H1 (cell line): ENCODE results near the gene TEX35. TPM values are rescaled to one million over a fixed set of nuclear protein-coding genes. Genes with fewer than 3 reads are reported as not detected.

Experiments
- CTCF ChIA-PET: fragments of 300-600 bp; sonication (Branson Sonifier 250); formaldehyde crosslinking; loops from one replicate; lab custom pipeline; 2021; ENCODE audit not compliant: partially characterized antibody; lab: Charles Lee
- POLR2A ChIA-PET: fragments of 300-600 bp; sonication (Branson Sonifier 250); formaldehyde crosslinking; loops from one replicate; lab custom pipeline; 2021; ENCODE audit warnings: inconsistent platforms; ENCODE audit not compliant: partially characterized antibody; lab: Charles Lee
- DNase-seq, 2 experiments: peaks; one replicate each; pipeline versions ENCODE4 v3.0.0 to v3.0.0-alpha.2; 2010 to 2022; ENCODE audit warnings: low spot score in 2 of 2, low read depth in 1 of 2, mixed read lengths in 1 of 2
- FAIRE-seq: peaks from 2 replicates; lab custom pipeline; 2011; peaks lifted over from hg19 to GRCh38; lab: Jason Lieb, UNC
- H2AFZ ChIP-seq: 2 replicates; pipeline ENCODE4 v1.8.1; 2012; ENCODE audit warnings: low read length, inconsistent platforms
- H2AK5ac ChIP-seq: 2 replicates; pipeline ENCODE4 v1.6.1; 2013; ENCODE audit warnings: low read depth, low read length
- H2BK120ac ChIP-seq: replicated peaks from 2 replicates; pipeline ENCODE3; 2013; ENCODE audit warnings: low read depth, low read length, inconsistent platforms
- H2BK12ac ChIP-seq: 2 replicates; pipeline ENCODE4 v1.6.1; 2013; ENCODE audit warnings: low read depth, low read length
- H2BK15ac ChIP-seq: 2 replicates; pipeline ENCODE4 v1.6.1; 2013; ENCODE audit warnings: low read length
- H2BK20ac ChIP-seq: 2 replicates; pipeline ENCODE4 v1.6.1; 2013; ENCODE audit warnings: low read length
- H2BK5ac ChIP-seq: 2 replicates; pipeline ENCODE4 v1.6.1; 2013; ENCODE audit warnings: low read depth, low read length
- H3K14ac ChIP-seq: 2 replicates; pipeline ENCODE4 v1.6.1; 2013; ENCODE audit warnings: inconsistent platforms; ENCODE audit not compliant: insufficient read length
- H3K18ac ChIP-seq: 2 replicates; pipeline ENCODE4 v1.6.1; 2013; ENCODE audit warnings: low read length; ENCODE audit errors: extremely low read depth
- H3K23ac ChIP-seq: 2 replicates; pipeline ENCODE4 v1.6.1; 2013; ENCODE audit warnings: inconsistent platforms; ENCODE audit not compliant: insufficient read length
- H3K23me2 ChIP-seq: 2 replicates; pipeline ENCODE4 v1.6.1; 2013; ENCODE audit warnings: low read depth, low read length
- H3K27ac ChIP-seq: 2 replicates; pipeline ENCODE4 v1.6.1; 2011; ENCODE audit warnings: low read depth, low read length, inconsistent platforms
- H3K27me3 ChIP-seq, 4 experiments: replicated peaks in 1 of 4; 1 replicate in 1 of 4; 2 replicates in 3 of 4; pipeline versions ENCODE4 v1.6.1 to v1.8.1; 2011 to 2013; ENCODE audit warnings: low read length in 3 of 4, mild to moderate bottlenecking in 3 of 4, inconsistent platforms in 2 of 4, mixed read lengths in 2 of 4, moderate library complexity in 1 of 4; ENCODE audit not compliant: control insufficient read depth in 3 of 4, insufficient read depth in 3 of 4; ENCODE audit errors: extremely low read depth in 1 of 4
- H3K36me3 ChIP-seq, 4 experiments: 2 replicates each; pipeline versions ENCODE4 v1.6.1 to v1.8.1; 2011 to 2013; ENCODE audit warnings: mild to moderate bottlenecking in 4 of 4, low read length in 3 of 4, moderate library complexity in 2 of 4, control low read depth in 1 of 4, inconsistent platforms in 1 of 4; ENCODE audit not compliant: insufficient read depth in 4 of 4, control insufficient read depth in 2 of 4
- H3K4ac ChIP-seq: replicated peaks from 2 replicates; pipeline ENCODE3; 2013; ENCODE audit warnings: low read length, low read depth, mixed read lengths, inconsistent platforms; ENCODE audit not compliant: insufficient read length
- H3K4me1 ChIP-seq, 4 experiments: replicated peaks in 1 of 4; 1 replicate in 1 of 4; 2 replicates in 3 of 4; pipeline versions ENCODE4 v1.6.1 to v1.8.1; 2011 to 2013; ENCODE audit warnings: low read length in 3 of 4, inconsistent platforms in 2 of 4, mixed read lengths in 1 of 4; ENCODE audit not compliant: insufficient read depth in 4 of 4, control insufficient read depth in 3 of 4
- H3K4me2 ChIP-seq, 2 experiments: 2 replicates each; pipeline versions ENCODE4 v1.6.1 to v1.8.1; 2011 to 2013; ENCODE audit warnings: low read depth in 2 of 2, low read length in 2 of 2, control low read depth in 1 of 2, inconsistent platforms in 1 of 2, mild to moderate bottlenecking in 1 of 2; ENCODE audit not compliant: insufficient read depth in 1 of 2
- H3K4me3 ChIP-seq, 4 experiments: fragments of 200-600, 300-600 bp in 1 of 4; sonication (generic), shearing (Covaris generic), sonication (Bioruptor Twin) in 1 of 4; 2 replicates each; pipeline versions ENCODE4 v1.5.1 to v1.8.1; 2011 to 2016; ENCODE audit warnings: low read length in 4 of 4, low read depth in 3 of 4, control low read depth in 2 of 4, inconsistent platforms in 2 of 4, mild to moderate bottlenecking in 2 of 4, mixed read lengths in 1 of 4, moderate library complexity in 1 of 4; ENCODE audit not compliant: insufficient read depth in 2 of 4; ENCODE audit errors: extremely low read depth in 1 of 4
- H3K56ac ChIP-seq: replicated peaks from 2 replicates; pipeline ENCODE3; 2013; ENCODE audit warnings: low read depth, mild to moderate bottlenecking, mixed read lengths, low read length, inconsistent platforms; ENCODE audit not compliant: insufficient read length
- H3K79me1 ChIP-seq: 2 replicates; pipeline ENCODE4 v1.6.1; 2013; ENCODE audit warnings: low read depth, low read length, control low read depth
- H3K79me2 ChIP-seq, 2 experiments: 2 replicates each; pipeline versions ENCODE4 v1.6.1 to v1.8.1; 2012 to 2013; ENCODE audit warnings: low read length in 2 of 2, mild to moderate bottlenecking in 2 of 2, inconsistent platforms in 1 of 2; ENCODE audit not compliant: insufficient read depth in 2 of 2, control insufficient read depth in 1 of 2
- H3K9ac ChIP-seq, 4 experiments: replicated peaks in 1 of 4; 1 replicate in 1 of 4; 2 replicates in 3 of 4; pipeline versions ENCODE4 v1.6.1 to v1.8.1; 2011 to 2013; ENCODE audit warnings: low read depth in 3 of 4, low read length in 3 of 4, control low read depth in 2 of 4, mild to moderate bottlenecking in 2 of 4, moderate library complexity in 2 of 4, inconsistent platforms in 1 of 4; ENCODE audit errors: extremely low read depth in 1 of 4
- H3K9me3 ChIP-seq, 2 experiments: 2 replicates each; pipeline versions ENCODE4 v1.6.1 to v1.8.1; 2012 to 2013; ENCODE audit warnings: mild to moderate bottlenecking in 2 of 2, moderate library complexity in 2 of 2, control low read depth in 1 of 2, inconsistent platforms in 1 of 2, low read depth in 1 of 2, low read length in 1 of 2, mixed read lengths in 1 of 2; ENCODE audit not compliant: insufficient read depth in 2 of 2
- H4K20me1 ChIP-seq, 2 experiments: replicated peaks in 1 of 2; 2 replicates each; pipeline versions ENCODE3 to v1.8.1; 2011 to 2013; ENCODE audit warnings: inconsistent platforms in 2 of 2, low read length in 2 of 2, mild to moderate bottlenecking in 1 of 2; ENCODE audit not compliant: insufficient read depth in 2 of 2, control insufficient read depth in 1 of 2
- H4K5ac ChIP-seq: 2 replicates; pipeline ENCODE4 v1.6.1; 2013; ENCODE audit warnings: low read length, low read depth, mixed read lengths, inconsistent platforms; ENCODE audit not compliant: insufficient read length
- H4K8ac ChIP-seq: 2 replicates; pipeline ENCODE4 v1.8.0; 2013; ENCODE audit warnings: mild to moderate bottlenecking, moderate library complexity, low read length, inconsistent platforms; ENCODE audit not compliant: insufficient read depth; ENCODE audit errors: extremely low read depth
- H4K91ac ChIP-seq: replicated peaks from 2 replicates; pipeline ENCODE3; 2013; ENCODE audit warnings: low read length, mixed read lengths, inconsistent platforms; ENCODE audit not compliant: insufficient read length
- FOSL1 ChIP-seq: IDR thresholded peaks from 2 replicates; pipeline ENCODE4 v1.6.1; 2011; ENCODE audit warnings: mild to moderate bottlenecking, low read depth, low read length, moderate library complexity; ENCODE audit not compliant: insufficient read depth
- KDM1A ChIP-seq: fragments of 200-600, 300-600 bp; sonication (generic); IDR thresholded peaks from 2 replicates; pipeline ENCODE4 v1.7.1; 2016; ENCODE audit warnings: mild to moderate bottlenecking, low read length, borderline replicate concordance
- MAFK ChIP-seq: IDR thresholded peaks from 2 replicates; pipeline ENCODE4 v1.6.1; 2012; ENCODE audit warnings: low read depth, mild to moderate bottlenecking, improper control_type of control experiment, low read length
- POLR2A ChIP-seq, 2 experiments: IDR thresholded peaks; 1 replicate in 1 of 2; 2 replicates in 1 of 2; pipeline ENCODE4 v1.6.1; 2011; ENCODE audit warnings: low read depth in 2 of 2, low read length in 2 of 2, mild to moderate bottlenecking in 2 of 2; ENCODE audit errors: control extremely low read depth in 1 of 2
- RAD21 ChIP-seq, 2 experiments: IDR thresholded peaks in 1 of 2; conservative IDR thresholded peaks in 1 of 2; 2 replicates each; pipeline ENCODE4 v1.6.1; 2011; ENCODE audit warnings: low read depth in 2 of 2, low read length in 2 of 2, improper control_type of control experiment in 1 of 2, inconsistent platforms in 1 of 2, mild to moderate bottlenecking in 1 of 2, moderate library complexity in 1 of 2
- RBBP5 ChIP-seq: IDR thresholded peaks from 2 replicates; pipeline ENCODE4 v1.7.1; 2012; ENCODE audit warnings: low read depth, mild to moderate bottlenecking, inconsistent platforms, low read length, moderate library complexity, borderline replicate concordance
- SIX5 ChIP-seq: IDR thresholded peaks from 2 replicates; pipeline ENCODE4 v1.6.1; 2011; ENCODE audit warnings: mild to moderate bottlenecking, low read depth, low read length
- WGBS, 2 experiments: shearing (Covaris generic) in 1 of 2; methylation state at CpG; one replicate each; pipeline versions ENCODE4 v1.1.6 to v1.1.7; 2013 to 2015; ENCODE audit warnings: low lambda C conversion rate in 2 of 2, mixed read lengths in 2 of 2, inconsistent platforms in 1 of 2, low coverage in 1 of 2, missing lambda C conversion rate in 1 of 2; ENCODE audit not compliant: insufficient replicate concordance in 2 of 2, insufficient coverage in 1 of 2, insufficient read length in 1 of 2; ENCODE audit errors: extremely low coverage in 1 of 2, missing lambda C conversion rate in 1 of 2; 5-methylcytosine and 5-hydroxymethylcytosine counted together
- polyA plus RNA-seq, 7 experiments: library from polyadenylated mRNA; depleted of rRNA in 3 of 7; stranded (reverse) in 5 of 7; unstranded in 2 of 7; fragments of >200 nt in 5 of 7; fragments of 200-250 nt in 2 of 7; gene quantifications; 1 replicate in 5 of 7; 2 replicates in 1 of 7; 4 replicates in 1 of 7; pipeline versions ENCODE4 v1.2.1 to v1.2.3, GENCODE V29; 2011 to 2013; ENCODE audit warnings: missing spikeins in 2 of 7, mixed read lengths in 2 of 7
- total RNA-seq: library from RNA; stranded (reverse); fragmentation: NEBNext Ultra II Directional; extraction: Animal tissue kit (Norgen Biotek cat#: 25700); gene quantifications from 2 replicates; pipeline ENCODE4 v1.2.1, GENCODE V29; 2021

The TEX35 gene
- total and polyA plus RNA-seq, 2 of the 8 experiments (the other 6 are each of a cell fraction or from before 2014, with no cell fraction given): 0.03 TPM; not detected in 1

- Histone ChIP-seq H3K9me3 (0 out of 4 replicates have a peak, but pooled peaks cover 0 to 3% of the 10 kb centered on the region in 2 experiments), H3K27me3 (no peaks in the 10 kb centered on the region)
- FAIRE-seq: no peak
- TF ChIP-seq MAFK: no peak
- TF ChIP-seq POLR2A (IDR thresholded peaks at IDR 0.05; ENCODE audit: control extremely low read depth in 1 of 2, low read depth in 2 of 2, low read length in 2 of 2): no peak
- TF ChIP-seq RAD21 (IDR thresholded peaks at IDR 0.05 in 1 of 2, conservative IDR thresholded peaks at IDR 0.05 in 1 of 2; ENCODE audit: low read depth in 2 of 2, low read length in 2 of 2): no peak
- no peak for TF ChIP-seq SIX5
- no peak for TF ChIP-seq KDM1A
- TF ChIP-seq FOSL1: no peak
- no peak for TF ChIP-seq RBBP5
Observed at GRCh38 chr1:178560871-178561376, 48.0 kb downstream of the TEX35 start.

More at GRCh38 chr1:178560871-178561376, 48.0 kb downstream of the TEX35 start:
- Histone ChIP-seq H2BK5ac (no peak overlapping the region), H3K23me2 (no peaks in the 10 kb centered on the region), H2BK20ac (no peak overlapping the region), H2BK120ac (no peak overlapping the region), H4K5ac (no peak overlapping the region), H3K18ac (no peak overlapping the region), H2BK15ac (no peak overlapping the region), H3K36me3 (no peaks in the 10 kb centered on the region), H4K20me1 (no peaks in the 10 kb centered on the region), H3K9ac (no peak overlapping the region), H3K4ac (no peak overlapping the region), H3K14ac (no peak overlapping the region), H3K4me2 (no peak overlapping the region), H3K56ac (no peak overlapping the region), H2AK5ac (no peak overlapping the region), H2AFZ (no peak overlapping the region), H4K91ac (no peak overlapping the region), H3K4me1 (no peaks in the 10 kb centered on the region), H3K4me3 (no peak overlapping the region), H3K27ac (no peak overlapping the region; the same call in 1 of the 2 replicates), H3K79me1 (no peaks in the 10 kb centered on the region), H3K79me2 (no peaks in the 10 kb centered on the region), H3K23ac (no peak overlapping the region), H2BK12ac (no peak overlapping the region), H4K8ac (no peak overlapping the region; the same call in 1 of the 2 replicates)
- POLR2A ChIA-PET: no interaction called here
- no peak for DNase-seq
- 82% methylated on average over 6 of the region's 8 CpGs; no CpG with 5 or more reads in 1 of the 2 experiments for WGBS, 2 experiments
- CTCF ChIA-PET: interaction anchor here (0.6 to 3.2 kb wide), 3 partner anchors 12 to 444 kb away, joined by 3 to 10 read pairs (median 6); no protein-coding TSS in a partner anchor
